GM18867 (cell line): ENCODE measurements around the gene EPHX1.
"Not testable (repeated sequence)": the region's sequence is repeated elsewhere in the genome, so short reads cannot be mapped to it uniquely, and the experiment has no call there.

Experiments
- ATAC-seq: cut with Tn5 transposase; IDR thresholded peaks from one replicate; pipeline ENCODE4 v1.9.1; 2021; ENCODE audit warnings: mild to moderate bottlenecking, moderate library complexity; ENCODE audit not compliant: unreplicated experiment

The EPHX1 gene

GRCh38 chr1:225815526-225816178, 5.7 kb downstream of the EPHX1 start:
- no peak for ATAC-seq

GRCh38 chr1:225816643-225817538, 7.0 kb downstream of the EPHX1 start:
- no peak for ATAC-seq

- no peak for ATAC-seq
Measured at GRCh38 chr1:225817611-225818061, 7.7 kb downstream of the EPHX1 start.

GRCh38 chr1:225818229-225818628, 8.3 kb downstream of the EPHX1 start:
- ATAC-seq = no peak

GRCh38 chr1:225819346-225820192, 9.6 kb downstream of the EPHX1 start:
- ATAC-seq = no peak

- ATAC-seq = no peak
Measured at GRCh38 chr1:225820522-225821120, 10.7 kb downstream of the EPHX1 start.

GRCh38 chr1:225822655-225823403, 12.9 kb downstream of the EPHX1 start:
- no peak for ATAC-seq

GRCh38 chr1:225823811-225824261, 13.9 kb downstream of the EPHX1 start:
- ATAC-seq = no peak

- ATAC-seq = no peak
Measured at GRCh38 chr1:225824533-225824941, 14.6 kb downstream of the EPHX1 start.

GRCh38 chr1:225825078-225825477, 15.2 kb downstream of the EPHX1 start:
- ATAC-seq = no peak

- ATAC-seq = no peak
Measured at GRCh38 chr1:225825607-225826007, 15.7 kb downstream of the EPHX1 start.

- no peak for ATAC-seq
Measured at GRCh38 chr1:225827076-225827475, 17.2 kb downstream of the EPHX1 start.

- ATAC-seq = no peak
Measured at GRCh38 chr1:225828706-225829345, 18.9 kb downstream of the EPHX1 start.

- no peak for ATAC-seq
Measured at GRCh38 chr1:225830841-225831240, 20.9 kb downstream of the EPHX1 start.

- no peak for ATAC-seq
Measured at GRCh38 chr1:225834417-225835329, 24.7 kb downstream of the EPHX1 start.

GRCh38 chr1:225835856-225836255, 25.9 kb downstream of the EPHX1 start:
- no peak for ATAC-seq

- not testable (repeated sequence) for ATAC-seq
Measured at GRCh38 chr1:225836296-225836695, 26.4 kb downstream of the EPHX1 start.

- no peak for ATAC-seq
Measured at GRCh38 chr1:225838793-225839192, 28.9 kb downstream of the EPHX1 start.
